DLD1 (cell line): ENCODE measurements around the gene GAPVD1.
"Not testable (repeated sequence)": the region's sequence is repeated elsewhere in the genome, so short reads cannot be mapped to it uniquely, and the experiment has no call there.

ENCODE experiments used
- in situ Hi-C: cut with HindIII; loops from 2 replicates; pipeline ENCODE4 v1.10.0; 2017; ENCODE audit warnings: low sequenced_read_pairs

Gene GAPVD1

GRCh38 chr9:125304273-125304672 is 42.6 kb downstream of the GAPVD1 start:
- in situ Hi-C loops: no loop called here

DNA sequence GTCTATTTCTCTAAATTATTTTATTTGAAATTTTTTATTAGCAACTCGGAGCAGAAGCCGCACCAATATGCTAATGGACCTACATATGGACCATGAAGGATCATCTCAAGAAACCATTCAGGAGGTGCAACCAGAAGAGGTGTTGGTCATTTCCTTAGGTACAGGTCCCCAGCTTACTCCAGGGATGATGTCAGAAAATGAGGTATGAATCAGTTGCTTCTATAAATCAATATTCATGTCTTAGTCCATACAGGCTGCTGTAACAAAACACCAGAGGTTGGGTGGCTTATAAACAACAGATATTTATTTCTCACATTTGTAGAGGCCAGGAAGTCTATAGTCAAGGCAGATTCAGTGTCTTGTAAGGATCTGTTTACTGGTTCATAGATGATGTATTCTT is 50.8 kb downstream of the GAPVD1 start:
- in situ Hi-C loops: no loop called here

GRCh38 chr9:125316359-125316758 is 54.7 kb downstream of the GAPVD1 start:
- in situ Hi-C loops: not testable (repeated sequence)

DNA sequence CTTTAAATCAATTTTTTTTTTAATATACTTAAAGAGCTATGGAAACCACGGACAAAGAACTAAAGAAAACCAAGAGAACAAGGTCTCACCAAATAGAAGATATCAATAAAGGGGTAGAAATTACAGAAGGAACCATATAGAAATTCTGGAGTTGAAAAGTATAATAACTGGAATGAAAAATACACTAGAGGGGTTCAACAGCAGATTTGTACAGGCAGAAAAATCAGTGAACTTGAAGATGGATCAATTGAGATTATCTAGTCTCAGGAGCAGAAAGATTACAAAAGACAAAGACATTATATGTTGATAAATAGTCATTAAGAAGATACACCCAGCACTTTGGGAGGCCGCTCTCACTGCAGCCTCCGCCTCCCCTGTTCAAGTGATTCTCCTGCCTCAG is 56.1 kb downstream of the GAPVD1 start:
- in situ Hi-C loops: no loop called here

DNA sequence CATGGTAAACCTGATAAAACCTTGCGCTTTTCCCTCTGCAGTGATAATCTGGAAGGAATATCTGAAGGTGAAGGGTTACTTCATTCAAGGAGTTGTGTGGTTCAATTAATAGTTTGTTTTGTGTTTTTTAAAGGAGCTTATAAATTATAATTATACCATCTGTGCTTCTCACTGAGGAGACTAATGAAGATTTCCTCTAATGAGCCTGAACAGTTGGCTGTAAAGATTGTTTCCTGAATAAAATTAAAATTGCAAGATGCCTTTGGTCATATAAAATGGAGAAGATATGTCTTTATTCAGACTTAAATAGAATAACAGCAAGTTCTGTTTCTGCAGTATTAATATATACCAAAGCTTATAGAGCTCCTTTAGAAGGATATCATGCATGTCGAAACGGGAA is 59.9 kb downstream of the GAPVD1 start:
- in situ Hi-C loops: no loop called here

DNA sequence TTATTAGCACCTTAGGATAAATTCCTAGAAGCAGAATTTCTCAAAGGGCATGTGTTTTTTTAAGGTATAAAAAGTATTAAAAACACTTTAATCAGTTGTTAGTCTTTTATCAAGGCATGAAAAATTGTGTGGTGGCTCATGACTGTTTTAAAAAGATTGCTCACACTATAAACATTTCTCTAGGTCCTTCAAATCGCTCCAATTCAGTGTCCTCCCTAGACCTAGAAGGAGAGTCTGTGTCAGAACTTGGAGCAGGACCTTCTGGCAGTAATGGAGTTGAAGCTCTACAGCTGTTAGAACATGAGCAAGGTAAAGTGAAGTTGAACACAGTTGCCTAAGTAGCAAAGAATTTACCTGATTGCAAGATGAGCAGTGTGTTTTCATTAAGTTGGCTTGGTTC is 62.0 kb downstream of the GAPVD1 start:
- in situ Hi-C loops: no loop called here

DNA sequence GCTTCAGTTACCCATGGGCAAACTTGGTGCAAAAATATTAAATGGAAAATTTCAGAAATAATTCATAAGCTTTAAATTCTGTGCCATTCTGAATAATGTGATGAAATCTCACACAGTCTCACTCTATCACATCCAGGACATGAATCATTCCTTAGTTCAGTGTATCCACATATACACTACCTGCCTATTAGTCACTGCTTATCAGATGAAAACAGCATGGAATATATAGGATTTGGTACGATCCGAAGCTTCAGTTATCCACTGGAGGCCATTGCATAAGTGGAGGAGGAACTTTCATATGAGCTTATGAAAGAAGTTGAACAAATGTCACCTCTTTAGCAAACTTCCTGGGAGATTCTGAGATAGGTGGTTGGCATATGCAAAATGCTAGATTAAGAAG is 64.2 kb downstream of the GAPVD1 start:
- in situ Hi-C loops: no loop called here

DNA sequence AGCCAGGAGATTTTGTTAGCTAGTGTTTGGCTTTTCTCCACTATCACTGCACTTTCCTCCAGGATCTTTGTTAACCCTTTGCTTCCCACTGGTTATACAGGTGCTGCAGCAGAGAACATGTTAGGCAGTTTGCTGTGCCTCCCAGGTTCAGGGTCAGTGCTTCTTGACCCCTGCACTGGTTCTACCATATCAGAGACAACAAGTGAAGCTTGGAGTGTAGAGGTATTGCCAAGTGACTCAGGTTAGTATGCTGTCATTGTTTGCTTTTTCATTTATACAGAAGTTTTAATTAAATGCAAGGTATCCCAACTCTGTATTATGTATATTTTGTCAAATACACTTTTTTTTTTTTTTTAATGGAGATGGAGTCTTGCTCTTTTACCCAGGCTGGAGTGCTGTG is 68.4 kb downstream of the GAPVD1 start:
- in situ Hi-C loops: no loop called here

GRCh38 chr9:125330587-125330986 is 69.0 kb downstream of the GAPVD1 start:
- in situ Hi-C loops: no loop called here

DNA sequence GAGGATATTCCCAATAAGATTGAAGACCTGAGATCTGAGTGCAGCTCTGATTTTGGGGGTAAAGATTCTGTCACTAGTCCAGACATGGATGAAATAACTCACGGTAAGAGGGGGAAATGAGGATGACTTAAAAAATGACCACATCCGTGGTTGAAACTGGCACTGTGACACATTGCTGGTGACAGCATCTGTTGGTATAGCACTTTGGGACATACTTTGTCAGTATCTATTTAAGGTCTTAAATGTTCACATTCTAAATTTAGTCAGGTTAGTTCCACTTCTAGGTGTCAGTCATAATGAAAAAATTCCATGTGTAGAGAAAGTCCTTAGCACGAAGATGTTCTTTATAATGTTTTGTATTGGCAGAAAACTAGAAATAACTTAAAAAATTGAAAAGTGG is 70.9 kb downstream of the GAPVD1 start:
- in situ Hi-C loops: no loop called here

DNA sequence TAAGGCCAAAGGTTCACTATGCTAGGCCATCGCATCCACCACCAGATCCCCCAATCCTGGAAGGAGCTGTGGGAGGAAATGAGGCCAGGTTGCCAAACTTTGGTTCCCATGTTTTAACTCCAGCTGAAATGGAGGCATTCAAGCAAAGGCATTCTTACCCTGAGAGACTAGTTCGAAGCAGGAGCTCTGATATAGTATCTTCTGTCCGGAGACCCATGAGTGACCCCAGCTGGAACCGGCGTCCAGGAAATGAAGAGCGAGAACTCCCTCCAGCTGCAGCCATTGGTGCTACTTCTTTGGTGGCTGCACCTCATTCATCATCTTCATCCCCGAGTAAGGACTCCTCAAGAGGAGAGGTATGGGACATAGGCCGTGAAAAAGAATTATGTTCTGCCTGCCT is 75.6 kb downstream of the GAPVD1 start:
- in situ Hi-C loops: no loop called here

DNA sequence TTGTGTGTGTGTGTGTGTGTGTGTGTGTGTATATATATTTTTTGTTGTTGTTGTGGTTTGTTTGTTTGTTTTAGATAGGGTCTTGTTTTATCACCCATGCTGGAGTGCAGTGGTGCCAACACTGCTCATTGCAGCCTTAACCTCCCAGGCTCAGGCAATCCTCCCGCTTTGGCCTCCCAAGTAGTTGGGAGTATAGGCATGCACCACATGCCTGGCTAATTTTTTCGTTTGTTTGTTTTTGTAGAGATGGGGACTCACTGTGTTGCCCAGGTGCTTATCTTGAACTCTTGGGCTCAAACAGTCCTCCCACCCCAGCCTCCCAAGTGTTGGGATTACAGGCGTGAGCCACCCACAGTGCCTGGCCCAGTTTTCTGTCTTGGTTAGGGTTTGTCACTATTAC is 77.3 kb downstream of the GAPVD1 start:
- in situ Hi-C loops: no loop called here

DNA sequence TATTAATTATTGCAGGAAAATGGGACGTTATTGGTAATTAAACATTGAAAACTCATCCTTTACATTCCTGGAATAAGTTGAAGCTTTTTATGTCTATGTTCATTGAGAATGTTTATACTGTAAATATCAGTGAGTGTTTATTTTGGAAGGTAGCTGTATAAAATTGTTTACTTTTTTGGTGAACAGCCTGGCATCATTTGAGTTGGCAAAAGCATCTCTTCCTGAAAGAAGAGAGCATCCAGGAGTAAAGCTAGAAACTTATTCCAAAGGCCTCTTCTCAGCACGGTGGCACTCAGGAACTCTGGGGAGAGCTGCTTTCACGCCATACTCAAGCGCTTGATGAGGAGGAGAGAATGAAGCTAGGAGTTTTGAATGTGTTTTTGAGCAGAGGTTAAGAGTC is 79.9 kb downstream of the GAPVD1 start:
- in situ Hi-C loops: no loop called here

DNA sequence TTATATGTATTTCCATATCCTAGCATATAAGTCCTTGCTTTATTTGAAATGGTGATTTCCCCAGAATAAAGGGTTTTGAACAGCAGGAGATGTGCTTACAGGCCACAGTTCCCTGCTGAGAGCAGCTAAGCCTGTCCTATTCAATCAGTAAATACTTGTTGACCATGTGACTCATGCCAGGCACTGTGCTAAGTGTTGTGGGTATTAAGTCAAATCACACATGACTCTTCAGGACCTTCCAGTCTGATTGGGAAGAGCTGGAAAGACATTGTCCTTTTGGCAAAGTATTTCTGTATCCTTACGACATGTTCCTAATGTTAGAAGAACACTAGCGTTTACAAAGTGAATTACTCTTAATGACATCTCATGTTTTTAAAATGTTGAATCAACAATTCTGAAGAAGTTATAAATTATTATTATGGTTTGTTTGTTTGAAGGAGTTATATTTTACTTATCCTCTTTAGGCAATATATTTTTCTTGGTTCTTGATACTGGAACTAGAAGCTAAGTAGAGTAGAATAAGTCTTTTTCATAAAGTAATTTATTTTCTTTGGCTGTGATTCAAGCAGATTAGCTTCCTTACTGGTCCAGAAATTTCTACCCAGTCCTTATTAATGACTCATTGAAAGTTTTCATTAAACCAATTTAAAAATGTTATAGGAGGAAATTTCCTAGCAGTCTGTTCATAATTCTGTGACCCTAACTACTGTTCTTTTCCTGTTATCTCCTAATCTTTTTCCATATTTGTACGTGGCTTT is 82.1 kb downstream of the GAPVD1 start:
- in situ Hi-C loops: no loop called here

- in situ Hi-C loops: no loop called here
Measured at GRCh38 chr9:125346080-125346732, 84.6 kb downstream of the GAPVD1 start.

GRCh38 chr9:125355601-125356000 is 94.0 kb downstream of the GAPVD1 start:
- in situ Hi-C loops: no loop called here

DNA sequence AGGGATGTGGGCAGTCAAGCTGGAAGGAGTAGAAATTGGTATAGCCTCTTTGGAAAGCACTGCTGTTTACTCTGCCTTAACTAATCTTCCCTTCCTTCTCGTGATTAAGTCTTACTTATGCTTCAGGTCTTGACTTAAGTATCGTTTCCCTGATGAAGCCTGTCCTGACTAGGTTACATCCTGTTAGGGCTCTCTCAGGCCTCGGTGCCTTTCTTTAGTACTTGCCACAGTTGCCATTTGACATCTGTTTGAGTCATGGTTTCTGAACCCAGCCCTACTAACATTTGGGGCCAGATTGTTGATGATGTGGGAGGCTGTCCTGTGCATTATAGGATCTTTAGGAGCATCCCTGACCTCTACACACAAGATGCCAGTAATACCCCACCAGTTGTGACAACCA is 94.4 kb downstream of the GAPVD1 start:
- in situ Hi-C loops: no loop called here

- in situ Hi-C loops: no loop called here
Measured at GRCh38 chr9:125359011-125359410, 97.4 kb downstream of the GAPVD1 start.

DNA sequence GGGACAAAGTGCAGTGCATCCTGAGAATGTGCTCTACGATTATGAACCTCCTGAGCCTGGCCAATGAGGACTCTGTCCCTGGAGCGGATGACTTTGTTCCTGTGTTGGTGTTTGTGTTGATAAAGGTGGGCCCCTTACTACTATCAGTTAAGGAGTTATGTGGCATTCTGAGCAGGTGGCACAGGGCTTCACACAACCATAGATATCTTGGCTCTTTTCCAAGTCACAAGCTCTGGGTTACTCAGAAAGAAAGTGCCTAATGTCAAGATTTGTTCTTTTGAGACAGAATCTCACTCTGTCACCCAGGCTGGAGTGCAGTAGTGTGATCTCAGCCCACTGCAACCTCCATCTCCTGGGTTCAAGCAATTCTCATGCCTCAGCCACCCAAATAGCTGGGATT is 99.0 kb downstream of the GAPVD1 start:
- in situ Hi-C loops: no loop called here

DNA sequence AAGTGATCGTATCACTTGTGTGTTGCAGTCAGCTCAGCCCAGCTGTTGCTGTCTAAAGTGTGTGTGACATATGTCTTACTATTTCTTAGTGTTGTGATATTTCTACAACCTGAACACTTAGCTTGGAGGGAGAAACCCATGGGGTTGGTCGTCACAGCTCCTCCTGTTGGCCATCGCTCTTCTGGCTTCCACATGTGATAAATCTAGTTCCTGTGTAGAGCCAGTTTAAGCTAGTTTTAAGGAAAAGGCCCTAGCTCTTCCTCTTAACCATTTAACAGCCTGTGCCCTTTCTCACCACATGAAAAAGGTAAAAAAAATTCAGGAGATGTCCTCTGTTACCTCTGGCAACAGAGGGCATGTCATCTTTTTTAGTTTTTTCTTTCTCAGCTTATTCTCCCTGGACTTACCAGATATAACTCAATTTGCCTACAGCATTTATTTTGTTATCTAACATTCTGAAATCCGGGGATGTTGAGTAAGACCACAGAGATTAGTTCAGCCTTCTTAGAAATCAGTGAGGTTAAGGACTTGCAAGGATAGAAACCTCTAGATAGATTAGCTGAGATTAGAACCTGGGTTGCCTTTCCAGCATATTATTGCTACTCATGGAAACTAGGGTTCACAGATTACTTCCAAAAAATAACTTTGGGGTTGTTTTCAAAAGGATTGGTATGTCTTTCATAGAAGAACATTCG is 100.4 kb downstream of the GAPVD1 start:
- in situ Hi-C loops: no loop called here

DNA sequence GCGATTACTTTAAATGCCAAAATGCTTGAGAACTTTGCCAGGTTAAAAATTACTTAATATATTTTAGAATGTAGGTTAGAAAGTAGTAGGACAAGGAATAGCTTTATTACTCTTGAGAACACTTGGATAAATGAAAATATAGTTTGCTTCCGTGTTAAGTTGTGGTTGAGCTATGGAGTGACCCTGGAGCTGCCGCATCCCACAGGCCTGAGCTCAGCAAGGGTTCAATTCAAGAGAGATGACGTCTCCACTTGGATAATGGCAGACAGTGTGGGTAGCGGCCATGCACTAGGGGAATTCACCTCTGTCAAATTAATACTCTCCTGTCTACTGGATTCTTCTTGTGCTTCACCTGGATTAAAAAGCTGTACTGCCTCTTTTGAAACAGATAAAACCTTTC is 105.0 kb downstream of the GAPVD1 start:
- in situ Hi-C loops: no loop called here

DNA sequence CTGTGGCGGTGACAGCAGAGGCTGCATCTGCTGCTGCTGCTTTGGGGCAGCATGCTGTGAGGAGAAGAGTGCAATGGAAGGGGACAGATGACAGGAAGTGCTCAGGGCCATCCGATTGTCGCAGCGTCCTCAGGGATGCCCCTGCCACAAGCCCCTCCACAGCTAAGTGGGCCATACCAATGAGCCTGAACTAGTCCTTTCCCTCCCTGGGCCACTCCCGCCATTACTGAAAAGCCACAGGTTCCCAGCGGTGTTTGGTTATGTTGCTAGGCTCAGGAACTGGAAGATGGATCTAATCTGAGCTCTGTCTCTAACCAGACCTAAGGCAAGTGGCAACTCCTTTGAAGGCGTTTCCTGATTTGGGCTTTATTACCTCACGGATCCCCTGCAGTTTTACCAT is 109.2 kb downstream of the GAPVD1 start:
- in situ Hi-C loops: no loop called here
